GM21825 (cell line): ENCODE results near the gene ERAS.
"Not testable (repeated sequence)": the region's sequence is repeated elsewhere in the genome, so short reads cannot be mapped to it uniquely, and the experiment has no call there.

ENCODE experiments used
- ATAC-seq: cut with Tn5 transposase; IDR thresholded peaks from one replicate; pipeline ENCODE4 v1.9.1; 2021; ENCODE audit warnings: mild to moderate bottlenecking, moderate library complexity; ENCODE audit not compliant: unreplicated experiment

Gene ERAS

GRCh38 chrX:48831136-48831908 lies 5.0 kb downstream of the ERAS start:
- no peak for ATAC-seq

GRCh38 chrX:48831909-48832291 lies 5.6 kb downstream of the ERAS start:
- no peak for ATAC-seq

GRCh38 chrX:48833542-48834138 lies 7.3 kb downstream of the ERAS start:
- no peak for ATAC-seq

GRCh38 chrX:48834383-48834709 lies 8.0 kb downstream of the ERAS start:
- no peak for ATAC-seq

- no peak for ATAC-seq
Observed at GRCh38 chrX:48835524-48836329, 9.4 kb downstream of the ERAS start, which contains the start of gene PCSK1N. Gene PCSK1N (minus strand): TSS chrX:48835610. CDS start chrX:48835532, 78 bp downstream.

GRCh38 chrX:48839686-48840085 lies 13.4 kb downstream of the ERAS start:
- ATAC-seq = no peak

- ATAC-seq = no peak
Observed at GRCh38 chrX:48848847-48849246, 22.5 kb downstream of the ERAS start.

- ATAC-seq = no peak
Observed at GRCh38 chrX:48852857-48853256, 26.5 kb downstream of the ERAS start.

GRCh38 chrX:48853494-48853893 lies 27.2 kb downstream of the ERAS start:
- not testable (repeated sequence) for ATAC-seq

GRCh38 chrX:48854121-48854804 lies 27.9 kb downstream of the ERAS start:
- ATAC-seq = not testable (repeated sequence)

- ATAC-seq = no peak
Observed at GRCh38 chrX:48854898-48855297, 28.6 kb downstream of the ERAS start.

GRCh38 chrX:48864210-48864609 lies 37.9 kb downstream of the ERAS start:
- ATAC-seq = no peak

- ATAC-seq = not testable (repeated sequence)
Observed at GRCh38 chrX:48872017-48872416, 45.7 kb downstream of the ERAS start.

GRCh38 chrX:48876944-48877343 lies 50.6 kb downstream of the ERAS start:
- ATAC-seq = not testable (repeated sequence)
